OCI-LY1 (cell line): ENCODE measurements around the gene SYNGR2.

Source experiments
- CTCF ChIP-seq: fragments of 200-600 bp; sonication (generic), shearing (Covaris generic); IDR thresholded peaks from 2 replicates; pipeline ENCODE4 v1.5.1; 2017; ENCODE audit warnings: mild to moderate bottlenecking, antibody characterized with exemption, low read length, moderate library complexity, mixed read lengths
- EZH2 ChIP-seq: fragments of 200-600 bp; sonication (generic), shearing (Covaris generic); IDR thresholded peaks from 2 replicates; pipeline ENCODE4 v1.8.0; 2017; ENCODE audit warnings: borderline replicate concordance, mixed run types, mild to moderate bottlenecking, antibody characterized with exemption, low read length, moderate library complexity, mixed read lengths

GRCh38 chr17:78185981-78186691, 17.8 kb downstream of the SYNGR2 start:
- TF ChIP-seq CTCF (no peak), EZH2 (no peak)
